Pancreas (tissue), 10 donors: Measurements from ENCODE around the gene IQGAP2. TPM values are rescaled to one million over a fixed set of nuclear protein-coding genes. Genes with fewer than 3 reads are reported as not detected.

Experiments
- ATAC-seq, 4 donors: fragments of 200-7000 bp; cut with Tn5 transposase; one replicate each; pipeline versions ENCODE4 v1.8.0 to v1.9.1; 2020; ENCODE audit warnings: mild to moderate bottlenecking in 4 of 4, moderate library complexity in 4 of 4
- DNase-seq, 6 donors: peaks; one replicate each; pipeline ENCODE4 v3.0.0-alpha.2; 2020
- FAIRE-seq: peaks from 2 replicates; lab custom pipeline; 2012; peaks lifted over from hg19 to GRCh38; lab: Jason Lieb, UNC
- H3K27ac ChIP-seq, 4 donors: fragments of 200-600 bp; sonication (generic); 1 replicate in 3 of 4; 2 replicates in 1 of 4; pipeline versions ENCODE4 v1.5.0 to v1.8.0; 2020
- H3K27me3 ChIP-seq, 4 donors: fragments of 200-600 bp; one replicate each; pipeline ENCODE4 v1.8.0; 2021
- H3K36me3 ChIP-seq, 3 donors: fragments of 200-600 bp; sonication (generic) in 1 of 3; one replicate each; pipeline versions ENCODE4 v1.5.0 to v1.8.0; 2020 to 2021
- H3K4me1 ChIP-seq, 3 donors: fragments of 200-600 bp; one replicate each; pipeline ENCODE4 v1.8.0; 2021
- H3K4me3 ChIP-seq, 4 donors: fragments of 200-600 bp; sonication (generic) in 2 of 4; one replicate each; pipeline versions ENCODE4 v1.5.0 to v1.8.0; 2020 to 2021
- H3K9me3 ChIP-seq, 4 donors: fragments of 200-600 bp; one replicate each; pipeline ENCODE4 v1.8.0; 2021
- WGBS, 2 donors: extraction: QIAGEN DNeasy Blood & Tissue Kit; methylation state at CpG; one replicate each; pipeline ENCODE4 v1.1.7; 2013; 5-methylcytosine and 5-hydroxymethylcytosine counted together
- intact Hi-C, 3 donors: fragments of 100-400 bp; cut with DNase I; formaldehyde crosslinking; loops; one replicate each; pipeline versions ENCODE4 v1.11.1 to v1.14.2; 2022
- polyA plus RNA-seq, 2 donors: library from polyadenylated mRNA; stranded (reverse); fragments of 200-250 nt; gene quantifications; one replicate each; pipeline ENCODE4 v1.2.3, GENCODE V29; 2013
- total RNA-seq, 6 donors: library from RNA; stranded (reverse); fragmentation: NEBNext Ultra II Directional in 4 of 6; extraction: Animal tissue kit (Norgen Biotek cat#: 25700) in 4 of 6; gene quantifications; one replicate each; pipeline versions ENCODE4 v1.2.1 to v1.2.4, GENCODE V29; 2021 to 2023
- TF ChIP-seq, protein P1 (sequence below), 4 donors: fragments of 200-600 bp; sonication (generic) in 3 of 4; IDR thresholded peaks; one replicate each; pipeline versions ENCODE4 v1.5.0 to v1.8.0; 2021; ENCODE audit warnings: antibody characterized with exemption in 4 of 4
- donor health status: healthy with polysubstance abuse.
- donor health status: DM: no; HTN: no; CAD: no; lungs with moderate emphysema.
- donor health status: DM: no; HTN: no; CAD: no.
- donor health status: control.
- donor health status: control.
- donor health status: Bipolar disorder and iron deficiency.
- donor health status: DM: yes; HTN: yes; CAD: no.
- donor health status: DM: no; HTN: no; CAD: no.
- donor health status: DM: no; HTN: no; CAD: no.
- donor health status: DM: yes; HTN: yes; CAD: no.

IQGAP2 gene
- total and polyA plus RNA-seq, 8 donors = 14.4 to 54.0 (median 35.2) TPM

- no peak for FAIRE-seq
- Histone ChIP-seq H3K27ac (peak overlapping the region in 2 of 4 donors; percentile 46 to 57), H3K4me3 (no peak overlapping the region), H3K36me3 (no peaks in the 10 kb centered on the region), H3K4me1 (peaks cover 23 to 38% (median 25%) of the 10 kb centered on the region in 3 donors), H3K9me3 (no peaks in the 10 kb centered on the region), H3K27me3 (no peaks in the 10 kb centered on the region)
- TF ChIP-seq, protein P1, sequence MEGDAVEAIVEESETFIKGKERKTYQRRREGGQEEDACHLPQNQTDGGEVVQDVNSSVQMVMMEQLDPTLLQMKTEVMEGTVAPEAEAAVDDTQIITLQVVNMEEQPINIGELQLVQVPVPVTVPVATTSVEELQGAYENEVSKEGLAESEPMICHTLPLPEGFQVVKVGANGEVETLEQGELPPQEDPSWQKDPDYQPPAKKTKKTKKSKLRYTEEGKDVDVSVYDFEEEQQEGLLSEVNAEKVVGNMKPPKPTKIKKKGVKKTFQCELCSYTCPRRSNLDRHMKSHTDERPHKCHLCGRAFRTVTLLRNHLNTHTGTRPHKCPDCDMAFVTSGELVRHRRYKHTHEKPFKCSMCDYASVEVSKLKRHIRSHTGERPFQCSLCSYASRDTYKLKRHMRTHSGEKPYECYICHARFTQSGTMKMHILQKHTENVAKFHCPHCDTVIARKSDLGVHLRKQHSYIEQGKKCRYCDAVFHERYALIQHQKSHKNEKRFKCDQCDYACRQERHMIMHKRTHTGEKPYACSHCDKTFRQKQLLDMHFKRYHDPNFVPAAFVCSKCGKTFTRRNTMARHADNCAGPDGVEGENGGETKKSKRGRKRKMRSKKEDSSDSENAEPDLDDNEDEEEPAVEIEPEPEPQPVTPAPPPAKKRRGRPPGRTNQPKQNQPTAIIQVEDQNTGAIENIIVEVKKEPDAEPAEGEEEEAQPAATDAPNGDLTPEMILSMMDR (IDR thresholded peaks at IDR 0.05) = no peak
- intact Hi-C loops = no loop called here
- ATAC-seq = peak; percentile 82 to 87 (median 84)
- peak in 2 of 6 donors; percentile 18 to 22 for DNase-seq
- 45 to 46% methylated on average over 4 of the region's 4 CpGs for WGBS, 2 donors
Observed at GRCh38 chr5:76457674-76458485, 54.8 kb downstream of the IQGAP2 start.

DNA sequence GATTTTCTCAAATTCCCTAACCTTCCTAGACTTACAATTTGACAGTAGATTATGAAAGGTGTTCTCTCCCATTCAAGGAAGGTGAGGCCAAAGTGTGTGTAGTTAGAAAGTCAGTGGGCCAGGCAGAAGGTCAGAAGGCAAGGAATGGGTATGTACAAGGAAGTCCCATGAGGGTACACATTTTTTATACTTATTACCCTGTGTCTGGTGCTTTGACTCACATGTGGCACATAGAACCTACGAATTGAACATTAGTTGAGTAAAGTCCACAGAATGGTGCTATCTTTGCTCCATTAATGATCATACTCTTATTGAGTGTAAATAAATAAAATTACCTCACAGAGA lies 55.4 kb downstream of the IQGAP2 start:
- WGBS, 2 donors = 13 to 15% methylated on average over 1 of the region's 1 CpG
- Histone ChIP-seq H3K27me3 (no peaks in the 10 kb centered on the region), H3K4me1 (peaks cover 23 to 38% (median 25%) of the 10 kb centered on the region in 3 donors), H3K36me3 (no peaks in the 10 kb centered on the region), H3K9me3 (no peaks in the 10 kb centered on the region), H3K4me3 (no peak overlapping the region), H3K27ac (peak overlapping the region in 2 of 4 donors; percentile 46 to 57)
- intact Hi-C loops = no loop called here
- no peak for FAIRE-seq
- ATAC-seq = peak; percentile 51 to 57 (median 56)
- DNase-seq = no peak
- TF ChIP-seq, protein P1 (IDR thresholded peaks at IDR 0.05) = no peak

DNA sequence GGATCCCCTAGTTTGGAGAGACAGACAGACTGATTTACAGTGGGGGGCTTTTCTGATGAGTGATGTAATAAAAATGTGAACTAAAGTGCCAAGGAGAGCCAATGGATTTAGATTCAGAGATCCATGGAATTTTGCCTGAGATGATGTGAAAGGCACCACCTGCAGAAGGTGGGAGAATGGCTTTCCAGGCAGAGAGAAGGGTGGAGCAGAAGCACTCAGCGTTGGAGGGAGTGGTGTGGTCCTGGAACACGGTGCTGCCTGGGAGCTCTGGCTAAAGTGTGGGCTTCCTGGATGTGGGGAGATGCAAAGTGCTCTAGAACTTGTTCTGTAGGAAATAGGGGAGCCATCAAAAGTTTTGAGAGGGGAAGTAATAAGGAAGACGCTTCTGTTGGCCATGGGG lies 57.0 kb downstream of the IQGAP2 start:
- H3K9me3 ChIP-seq = no peaks in the 10 kb centered on the region
- H3K36me3 ChIP-seq = no peaks in the 10 kb centered on the region
- ATAC-seq (peak; percentile 43 to 54 (median 48)), DNase-seq (peak in 1 of 6 donors; percentile 12), FAIRE-seq (no peak)
- TF ChIP-seq, protein P1 (IDR thresholded peaks at IDR 0.05) = no peak
- 55 to 61% methylated on average over 3 of the region's 3 CpGs for WGBS, 2 donors
- intact Hi-C loops = no loop called here
- H3K27me3 ChIP-seq = no peaks in the 10 kb centered on the region
- peaks cover 23 to 38% (median 25%) of the 10 kb centered on the region in 3 donors for H3K4me1 ChIP-seq
- H3K4me3 ChIP-seq = no peak overlapping the region
- H3K27ac ChIP-seq = no peak overlapping the region

- ATAC-seq = no peak
- no peak for DNase-seq
- H3K36me3 ChIP-seq = no peaks in the 10 kb centered on the region
Observed at GRCh38 chr5:76462097-76462667, 59.1 kb downstream of the IQGAP2 start.

More at GRCh38 chr5:76462097-76462667, 59.1 kb downstream of the IQGAP2 start:
- TF ChIP-seq, protein P1 (IDR thresholded peaks at IDR 0.05) = no peak
- H3K9me3 ChIP-seq = no peaks in the 10 kb centered on the region
- FAIRE-seq = peak; percentile 41
- intact Hi-C loops = no loop called here
- H3K27me3 ChIP-seq = no peaks in the 10 kb centered on the region
- H3K27ac ChIP-seq = no peak overlapping the region
- H3K4me1 ChIP-seq = peaks cover 22 to 25% (median 23%) of the 10 kb centered on the region in 3 donors
- 85 to 87% methylated on average over 7 of the region's 7 CpGs for WGBS, 2 donors
- H3K4me3 ChIP-seq = no peak overlapping the region
